Tongue (tissue), 2 donors: ENCODE data around the gene AQP2. TPM values are rescaled to one million over a fixed set of nuclear protein-coding genes. Genes with fewer than 3 reads are reported as not detected.
A peak's percentile ranks its signal among the peaks of the same experiment; 100 is the strongest.

Experiments
- DNase-seq: peaks from one replicate; pipeline ENCODE4 v3.0.0-alpha.2; 2015
- total RNA-seq: library from RNA; depleted of rRNA; stranded (reverse); fragments of >200 nt; gene quantifications from one replicate; pipeline ENCODE4 v1.2.3, GENCODE V29; 2014

AQP2 gene
- total RNA-seq, 1 donor from 2014 or later = not detected

DNA sequence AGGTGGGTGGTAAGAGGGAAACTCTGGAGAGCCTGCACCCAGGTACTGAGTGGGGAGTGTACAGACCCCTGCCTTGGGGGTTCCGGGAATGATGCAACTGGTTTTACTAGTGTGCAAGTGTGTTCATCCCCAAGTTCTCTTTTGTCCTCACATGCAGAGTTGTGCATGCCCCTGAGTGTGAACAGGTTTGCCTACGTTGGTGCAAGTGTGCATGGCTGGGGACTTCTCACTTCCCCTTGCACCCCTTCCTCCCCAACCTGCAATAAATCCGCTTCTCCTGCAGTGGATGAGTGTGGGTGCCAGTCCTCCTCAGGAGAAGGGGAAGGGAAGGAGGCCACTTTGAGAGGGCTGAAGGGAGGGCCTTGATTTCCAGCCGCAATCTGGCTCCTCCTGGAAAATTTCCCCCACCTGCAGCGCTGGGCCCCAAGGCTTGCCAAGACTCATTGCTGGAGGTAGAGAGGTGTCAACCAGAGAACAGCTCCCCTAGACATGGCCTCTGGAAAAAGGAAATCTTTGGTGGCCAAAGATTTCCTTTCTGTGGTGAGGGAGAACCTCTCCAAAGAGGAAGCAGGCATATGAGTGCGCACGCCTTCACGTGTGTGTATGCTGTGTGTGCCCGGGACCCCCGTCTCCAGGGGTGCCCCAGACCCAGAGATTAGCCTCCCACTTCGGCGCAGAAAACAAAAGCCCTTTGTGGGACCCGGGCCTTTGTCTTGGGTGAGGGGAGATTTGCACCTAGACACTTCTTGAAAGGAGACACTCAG is 5.5 kb downstream of the AQP2 start:
- no peak for DNase-seq

GRCh38 chr12:49956663-49957569 is 6.4 kb downstream of the AQP2 start:
- no peak for DNase-seq

DNA sequence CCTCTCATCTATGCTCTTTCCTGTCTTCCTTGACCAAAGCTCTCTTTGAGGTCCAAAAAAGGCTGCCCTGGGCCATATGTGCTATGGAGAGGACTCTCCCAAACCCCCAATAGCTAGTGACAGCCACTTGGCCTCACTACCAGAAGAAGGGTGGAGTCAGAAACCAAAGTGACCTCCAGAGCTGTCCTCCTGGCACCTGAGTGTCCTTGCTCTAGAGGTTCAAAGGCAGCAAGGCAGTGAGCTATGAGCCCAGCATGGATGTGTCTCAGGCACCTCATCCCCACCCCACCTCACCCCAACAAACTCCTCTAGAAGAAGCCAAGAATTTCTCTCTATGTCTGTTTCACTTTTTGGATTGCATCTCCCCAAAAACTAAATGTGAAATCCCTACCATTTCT is 7.0 kb downstream of the AQP2 start:
- DNase-seq = no peak

GRCh38 chr12:49959685-49960473 is 9.3 kb downstream of the AQP2 start:
- DNase-seq = peak; percentile 48

- DNase-seq = no peak
Observed at GRCh38 chr12:49960474-49961110, 10.1 kb downstream of the AQP2 start.

DNA sequence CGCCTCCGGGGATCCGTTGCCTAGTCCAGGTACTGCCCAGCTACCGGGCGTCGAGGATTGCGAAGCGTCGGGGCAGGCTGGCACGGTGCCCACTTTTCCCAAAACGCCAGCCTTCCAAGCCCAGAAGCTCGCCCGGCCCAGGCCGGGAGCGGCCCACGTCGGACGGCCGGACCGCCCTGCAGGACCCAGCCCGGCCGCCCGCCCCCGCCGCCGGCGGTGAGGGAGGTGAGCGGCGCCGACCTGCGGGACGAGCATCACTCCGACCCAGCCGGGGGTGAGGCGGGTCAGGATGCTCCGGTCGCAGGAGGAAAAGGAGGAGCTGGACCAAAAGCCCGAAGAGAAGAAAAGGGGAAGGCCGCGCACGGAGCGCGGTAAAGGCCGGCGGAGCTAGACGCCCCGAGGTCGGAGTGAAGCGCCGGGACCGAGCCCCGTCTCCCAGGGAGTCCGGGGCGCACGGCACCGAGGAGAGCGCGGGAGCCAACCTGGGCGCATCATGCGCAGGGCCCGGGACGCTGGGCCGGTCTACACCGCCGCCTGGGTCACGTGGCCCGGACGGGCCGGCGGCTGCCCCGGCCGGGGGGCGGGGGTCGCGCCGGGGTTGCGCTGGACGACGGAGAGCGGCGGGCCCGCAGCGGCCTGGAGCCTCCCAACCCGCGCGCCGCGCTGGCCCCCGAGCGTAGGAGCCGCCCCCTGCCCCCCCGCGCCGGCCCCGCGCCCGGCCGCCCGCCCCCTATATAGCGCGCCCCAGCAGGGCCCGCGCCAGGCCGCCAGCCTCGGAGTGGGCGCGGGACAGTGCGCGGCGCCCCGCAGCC is 10.8 kb downstream of the AQP2 start, which contains the start of gene AQP5:
Gene AQP5, plus strand, starts transcription at position 762 of the 812 bp plus-strand sequence. CDS start 146 bp downstream, outside the sequence.
- no peak for DNase-seq

- no peak for DNase-seq
Observed at GRCh38 chr12:49961993-49962764, 11.6 kb downstream of the AQP2 start.

GRCh38 chr12:49962861-49963765 is 12.6 kb downstream of the AQP2 start:
- DNase-seq = peak; percentile 77

GRCh38 chr12:49963976-49964815 is 13.7 kb downstream of the AQP2 start:
- DNase-seq = no peak

- DNase-seq = no peak
Observed at GRCh38 chr12:49964849-49965624, 14.5 kb downstream of the AQP2 start.

- DNase-seq = no peak
Observed at GRCh38 chr12:49965836-49966235, 15.3 kb downstream of the AQP2 start.

- DNase-seq = no peak
Observed at GRCh38 chr12:49966511-49967041, 16.0 kb downstream of the AQP2 start.

DNA sequence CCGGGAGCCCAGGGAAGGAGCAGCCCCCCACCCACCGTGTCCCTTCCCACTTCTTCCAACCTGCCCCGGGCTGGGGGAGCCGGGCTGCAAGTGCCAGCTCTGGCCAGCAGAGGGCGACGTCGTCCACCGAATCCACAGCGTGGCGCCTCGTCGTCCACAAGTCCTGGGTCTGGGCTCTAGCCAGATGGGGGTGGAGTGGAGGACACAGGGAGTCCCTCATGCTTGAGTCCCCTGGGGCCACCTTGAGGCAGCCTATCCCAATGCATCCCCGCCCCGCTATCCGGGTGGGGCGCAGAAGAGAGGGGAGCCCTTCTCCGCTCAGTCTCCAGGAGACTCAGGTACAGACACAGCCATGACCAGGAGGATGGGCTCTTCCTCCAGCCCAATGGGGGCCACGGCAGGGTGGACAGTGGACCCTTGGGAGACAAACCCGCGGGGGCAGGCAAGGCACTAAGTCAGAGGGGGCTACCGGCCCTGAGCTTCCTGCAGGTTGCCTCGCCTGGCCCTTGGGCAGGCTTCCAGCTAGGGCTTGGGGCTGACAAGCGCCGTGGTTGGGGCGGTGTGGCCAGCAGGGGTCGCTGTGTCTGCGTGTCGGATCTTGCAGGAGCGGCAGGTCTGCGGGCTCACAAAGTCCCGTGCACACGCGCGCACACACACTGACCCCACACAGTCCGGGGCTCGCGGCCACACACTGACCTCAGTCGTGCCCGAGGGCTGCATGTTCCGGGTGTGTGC is 16.7 kb downstream of the AQP2 start:
- DNase-seq = peak; percentile 92

GRCh38 chr12:49967777-49968250 is 17.3 kb downstream of the AQP2 start:
- DNase-seq = no peak

- DNase-seq = no peak
Observed at GRCh38 chr12:49968471-49968870, 17.9 kb downstream of the AQP2 start.

- peak; percentile 36 for DNase-seq
Observed at GRCh38 chr12:49969027-49969426, 18.5 kb downstream of the AQP2 start.
